B cell (primary cell): ENCODE data around the gene TMC1. TPM values are rescaled to one million over a fixed set of nuclear protein-coding genes. Genes with fewer than 3 reads are reported as not detected.

Experiments
- ATAC-seq: fragments of 200-7000 bp; cut with Tn5 transposase; one replicate; pipeline ENCODE4 v1.10.0; 2021; ENCODE audit warnings: low read depth, mild to moderate bottlenecking, moderate number of reproducible peaks, moderate library complexity
- CTCF ChIA-PET: fragments of 350-600 bp; sonication (Branson Sonifier 250); formaldehyde crosslinking; loops from one replicate; lab custom pipeline; 2021; ENCODE audit warnings: antibody characterized with exemption, inconsistent platforms; lab: Charles Lee
- POLR2A ChIA-PET: fragments of 350-600 bp; sonication (Branson Sonifier 250); formaldehyde crosslinking; loops from one replicate; lab custom pipeline; 2021; ENCODE audit warnings: antibody characterized with exemption; lab: Charles Lee
- DNase-seq: peaks from one replicate; pipeline ENCODE4 v3.0.0; 2013
- H2AFZ ChIP-seq: 2 replicates; pipeline ENCODE4 v1.6.1; 2012; ENCODE audit warnings: mild to moderate bottlenecking, low read depth, low read length; ENCODE audit not compliant: insufficient read depth, poor library complexity, severe bottlenecking
- H3K27ac ChIP-seq, 2 donors: 1 replicate in 1 of 2; 2 replicates in 1 of 2; pipeline ENCODE4 v1.5.1; 2012 to 2013; ENCODE audit warnings: low read length in 2 of 2, mild to moderate bottlenecking in 2 of 2, moderate library complexity in 1 of 2
- H3K27me3 ChIP-seq, 4 experiments: fragments of 200-600 bp in 1 of 4; sonication (generic) in 1 of 4; replicated peaks in 1 of 4; 1 replicate in 2 of 4; 2 replicates in 2 of 4; pipeline versions ENCODE4 v1.6.1 to v1.7.0; 2013 to 2016; ENCODE audit warnings: low read length in 3 of 4, mild to moderate bottlenecking in 2 of 4, mixed read lengths in 1 of 4, moderate library complexity in 1 of 4; ENCODE audit not compliant: insufficient read depth in 4 of 4, control insufficient read depth in 3 of 4; ENCODE audit errors: control extremely low read depth in 1 of 4
- H3K36me3 ChIP-seq, 2 experiments: replicated peaks in 1 of 2; 1 replicate in 1 of 2; 2 replicates in 1 of 2; pipeline versions ENCODE4 v1.6.1 to v1.7.1; 2013; ENCODE audit warnings: low read length in 1 of 2; ENCODE audit not compliant: insufficient read depth in 2 of 2, control insufficient read depth in 1 of 2; ENCODE audit errors: control extremely low read depth in 1 of 2, extremely low read depth in 1 of 2
- H3K4me1 ChIP-seq, 2 donors: fragments of 200-600 bp in 1 of 2; sonication (generic) in 1 of 2; 1 replicate in 1 of 2; 2 replicates in 1 of 2; pipeline versions ENCODE4 v1.5.1 to v1.6.1; 2013 to 2017; ENCODE audit warnings: low read length in 2 of 2; ENCODE audit not compliant: control insufficient read depth in 2 of 2, insufficient read depth in 2 of 2
- H3K4me2 ChIP-seq: replicated peaks from 2 replicates; pipeline ENCODE3; 2012; ENCODE audit warnings: mild to moderate bottlenecking, low read depth, low read length; ENCODE audit not compliant: poor library complexity, severe bottlenecking
- H3K4me3 ChIP-seq, 5 experiments: fragments of 200-600 bp in 1 of 5; sonication (generic) in 1 of 5; 1 replicate in 3 of 5; 2 replicates in 2 of 5; pipeline versions ENCODE4 v1.5.1 to v1.7.0; 2011 to 2016; ENCODE audit warnings: low read length in 4 of 5, mild to moderate bottlenecking in 4 of 5, low read depth in 2 of 5, control low read depth in 1 of 5, moderate library complexity in 1 of 5; ENCODE audit not compliant: insufficient read depth in 1 of 5; ENCODE audit errors: control extremely low read depth in 1 of 5, extremely low read depth in 1 of 5
- H3K79me2 ChIP-seq: fragments of 200-600 bp; sonication (generic); one replicate; pipeline ENCODE4 v1.6.0; 2016; ENCODE audit warnings: low read length; ENCODE audit not compliant: control insufficient read depth, insufficient read depth
- H3K9ac ChIP-seq: fragments of 200-600 bp; sonication (generic); 2 replicates; pipeline ENCODE4 v1.6.1; 2017; ENCODE audit warnings: mild to moderate bottlenecking, low read length, moderate library complexity
- H3K9me3 ChIP-seq, 3 donors: one replicate each; pipeline versions ENCODE4 v1.6.1 to v1.7.1; 2013; ENCODE audit warnings: low read length in 2 of 3; ENCODE audit not compliant: control insufficient read depth in 2 of 3, insufficient read depth in 1 of 3; ENCODE audit errors: control extremely low read depth in 1 of 3
- H4K20me1 ChIP-seq: 2 replicates; pipeline ENCODE4 v1.6.0; 2012; ENCODE audit warnings: mild to moderate bottlenecking, low read length; ENCODE audit not compliant: insufficient read depth, control insufficient read depth, poor library complexity, severe bottlenecking
- H3K27ac Mint-ChIP-seq: one replicate; pipeline ENCODE4 v1.8.0; 2021; ENCODE audit warnings: mixed read lengths
- H3K27me3 Mint-ChIP-seq: one replicate; pipeline ENCODE4 v1.8.0; 2021; ENCODE audit warnings: mixed read lengths
- H3K4me1 Mint-ChIP-seq: one replicate; pipeline ENCODE4 v1.8.0; 2021; ENCODE audit warnings: mixed read lengths
- H3K4me3 Mint-ChIP-seq: one replicate; pipeline ENCODE4 v1.8.0; 2021; ENCODE audit warnings: mixed read lengths
- H3K9me3 Mint-ChIP-seq: one replicate; pipeline ENCODE4 v1.8.0; 2022; ENCODE audit warnings: mixed read lengths; ENCODE audit not compliant: insufficient read depth
- CTCF ChIP-seq: fragments of 200-600 bp; IDR thresholded peaks from one replicate; pipeline ENCODE4 v1.8.0; 2022; ENCODE audit warnings: antibody characterized with exemption, mild to moderate bottlenecking
- EZH2 ChIP-seq: IDR thresholded peaks from 2 replicates; pipeline ENCODE4 v1.6.1; 2012; ENCODE audit warnings: borderline replicate concordance, low read depth, mild to moderate bottlenecking, moderate library complexity, low read length; ENCODE audit not compliant: insufficient read depth, poor library complexity, severe bottlenecking
- WGBS: methylation state at CpG from one replicate; pipeline ENCODE4 v1.1.5; 2013; ENCODE audit warnings: missing lambda C conversion rate; ENCODE audit not compliant: insufficient coverage; 5-methylcytosine and 5-hydroxymethylcytosine counted together
- intact Hi-C: fragments of 100-400 bp; cut with micrococcal nuclease; formaldehyde crosslinking; loops from one replicate; pipeline ENCODE4 v1.10.0; 2022
- polyA plus RNA-seq: library from polyadenylated mRNA; depleted of rRNA; stranded (reverse); fragments of >200 nt; gene quantifications from 2 replicates; pipeline ENCODE4 v1.2.3, GENCODE V29; 2012
- total RNA-seq, 2 donors: library from RNA; stranded (reverse); fragments of 120-200 nt in 1 of 2; gene quantifications; 1 replicate in 1 of 2; 2 replicates in 1 of 2; pipeline versions ENCODE4 v1.2.3 to v1.2.4, GENCODE V29; 2013 to 2022

The TMC1 gene
- total and polyA plus RNA-seq, 2 donors (not counting 1 experiment from before 2014, with no cell fraction given) = not detected

- ChIA-PET CTCF (no interaction called here), POLR2A (no interaction called here)
- Histone ChIP-seq H3K9ac (no peak overlapping the region), H3K9me3 (no peaks in the 10 kb centered on the region), H3K27me3 (no peaks in the 10 kb centered on the region), H3K4me2 (no peak overlapping the region), H3K79me2 (no peaks in the 10 kb centered on the region), H3K36me3 (no peaks in the 10 kb centered on the region), H3K27ac (no peak overlapping the region), H3K4me3 (no peak overlapping the region), H4K20me1 (no peaks in the 10 kb centered on the region), H2AFZ (no peak overlapping the region), H3K4me1 (no peaks in the 10 kb centered on the region)
- Mint-ChIP-seq H3K4me3 (no peak overlapping the region), H3K27ac (no peak overlapping the region), H3K4me1 (no peaks in the 10 kb centered on the region), H3K27me3 (peaks cover 2% of the 10 kb centered on the region), H3K9me3 (no peaks in the 10 kb centered on the region)
- DNase-seq (no peak), ATAC-seq (no peak)
- TF ChIP-seq CTCF (no peak), EZH2 (no peak)
- intact Hi-C loops = no loop called here
- WGBS = no CpG with 5 or more reads among the region's 1 CpG
These were observed 352.0 kb downstream of the TMC1 start for GRCh38 chr9:72873456-72873855.

- 92% methylated on average over 2 of the region's 2 CpGs for WGBS
These were observed 352.9 kb downstream of the TMC1 start for GRCh38 chr9:72874344-72874743.

More at GRCh38 chr9:72874344-72874743, 352.9 kb downstream of the TMC1 start:
- Histone ChIP-seq H3K36me3 (no peaks in the 10 kb centered on the region), H3K27ac (no peak overlapping the region), H4K20me1 (no peaks in the 10 kb centered on the region), H3K9ac (no peak overlapping the region), H3K4me2 (no peak overlapping the region), H2AFZ (no peak overlapping the region), H3K79me2 (no peaks in the 10 kb centered on the region), H3K4me3 (no peak overlapping the region), H3K9me3 (no peaks in the 10 kb centered on the region), H3K27me3 (no peaks in the 10 kb centered on the region), H3K4me1 (no peaks in the 10 kb centered on the region)
- no peak for ATAC-seq
- CTCF ChIA-PET = no interaction called here
- no peak for DNase-seq
- POLR2A ChIA-PET = no interaction called here
- intact Hi-C loops = no loop called here
- Mint-ChIP-seq H3K27me3 (peaks cover 2% of the 10 kb centered on the region), H3K4me1 (no peaks in the 10 kb centered on the region), H3K4me3 (no peak overlapping the region), H3K27ac (no peak overlapping the region), H3K9me3 (no peaks in the 10 kb centered on the region)
- TF ChIP-seq EZH2 (no peak), CTCF (no peak)
